Panc1 (cell line): ENCODE measurements around the gene SLC9A1. TPM values are rescaled to one million over a fixed set of nuclear protein-coding genes. Genes with fewer than 3 reads are reported as not detected.

Experiments used
- ATAC-seq: fragments of 200-7000 bp; cut with Tn5 transposase; 2 replicates; pipeline ENCODE4 v1.9.1; 2020; ENCODE audit warnings: mild to moderate bottlenecking, moderate library complexity
- BruUV-seq: library from RNA; stranded (reverse); fragments of 400-500 nt; replicated peaks from 2 replicates; lab custom pipeline; 2021; lab: Mats Ljungman, UMichigan
- CTCF ChIA-PET: fragments of 300-600 bp; sonication (Branson Sonifier 250); formaldehyde crosslinking; loops from one replicate; lab custom pipeline; 2022; ENCODE audit warnings: antibody characterized with exemption; lab: Charles Lee
- POLR2A ChIA-PET: fragments of 300-600 bp; sonication (Branson Sonifier 250); formaldehyde crosslinking; loops from one replicate; lab custom pipeline; 2022; ENCODE audit warnings: antibody characterized with exemption; lab: Charles Lee
- DNase-seq: peaks from one replicate; pipeline ENCODE4 v3.0.0-alpha.2; 2010; ENCODE audit warnings: low read depth, low spot score
- H3K27ac ChIP-seq: 2 replicates; pipeline ENCODE4 v1.5.1; 2011; ENCODE audit warnings: mild to moderate bottlenecking, low read length, inconsistent platforms
- H3K27me3 ChIP-seq: fragments of 200-500 bp; sonication (Bioruptor generic); 2 replicates; pipeline ENCODE4 v1.6.0; 2014; ENCODE audit warnings: low read length, inconsistent platforms; ENCODE audit not compliant: control insufficient read depth, insufficient read depth
- H3K36me3 ChIP-seq: fragments of 200-500 bp; sonication (Bioruptor generic); 2 replicates; pipeline ENCODE4 v1.5.1; 2014; ENCODE audit warnings: inconsistent platforms, mild to moderate bottlenecking, low read length, moderate library complexity; ENCODE audit not compliant: control insufficient read depth, insufficient read depth
- H3K4me1 ChIP-seq: 2 replicates; pipeline ENCODE4 v1.5.1; 2011; ENCODE audit warnings: inconsistent platforms, mild to moderate bottlenecking, low read length, moderate library complexity; ENCODE audit not compliant: control insufficient read depth, insufficient read depth
- H3K4me3 ChIP-seq, 2 experiments: 2 replicates each; pipeline ENCODE4 v1.5.1; 2011 to 2012; ENCODE audit warnings: low read depth in 2 of 2, low read length in 2 of 2, mild to moderate bottlenecking in 2 of 2, inconsistent platforms in 1 of 2, moderate library complexity in 1 of 2
- H3K9me3 ChIP-seq: fragments of 200-500 bp; sonication (Bioruptor generic); 2 replicates; pipeline ENCODE4 v1.5.1; 2014; ENCODE audit warnings: low read depth, mild to moderate bottlenecking, inconsistent platforms, low read length, moderate library complexity; ENCODE audit not compliant: control insufficient read depth, insufficient read depth
- CTCF ChIP-seq: fragments of 450-650 bp; IDR thresholded peaks from 2 replicates; pipeline ENCODE4 v1.5.1; 2017; ENCODE audit warnings: mild to moderate bottlenecking
- POLR2AphosphoS5 ChIP-seq: IDR thresholded peaks from 2 replicates; pipeline ENCODE4 v1.6.1; 2012; ENCODE audit warnings: mild to moderate bottlenecking, low read depth, low read length, moderate library complexity
- REST ChIP-seq, 2 experiments: IDR thresholded peaks; 2 replicates each; pipeline ENCODE4 v1.6.1; 2011 to 2012; ENCODE audit warnings: low read depth in 2 of 2, control low read depth in 1 of 2, low read length in 1 of 2, mild to moderate bottlenecking in 1 of 2, moderate library complexity in 1 of 2; ENCODE audit not compliant: insufficient read depth in 1 of 2
- SIN3A ChIP-seq: IDR thresholded peaks from 2 replicates; pipeline ENCODE4 v1.6.1; 2012; ENCODE audit warnings: low read depth, mild to moderate bottlenecking, low read length, moderate library complexity, borderline replicate concordance; ENCODE audit not compliant: insufficient read depth
- TCF7L2 ChIP-seq: IDR thresholded peaks from 2 replicates; pipeline ENCODE4 v1.6.1; 2011; ENCODE audit warnings: mild to moderate bottlenecking, low read depth, low read length, inconsistent platforms
- in situ Hi-C: cut with HindIII; loops from 2 replicates; pipeline ENCODE4 v1.10.0; 2016; ENCODE audit warnings: low sequenced_read_pairs, low pct_unique_long_range_greater_than_20kb
- intact Hi-C: fragments of 100-400 bp; cut with micrococcal nuclease; formaldehyde crosslinking; loops from one replicate; pipeline ENCODE4 v1.10.0; 2022; ENCODE audit not compliant: unreplicated experiment
- total RNA-seq: library from RNA; stranded (reverse); gene quantifications from one replicate; pipeline ENCODE4 v1.2.1, GENCODE V29; 2021; ENCODE audit not compliant: unreplicated experiment

SLC9A1 gene
- total RNA-seq, 1 experiment from 2014 or later = 31.3 TPM

- TF ChIP-seq REST (IDR thresholded peaks at IDR 0.05; ENCODE audit: insufficient read depth in 1 of 2, low read depth in 2 of 2, low read length in 1 of 2) (no peak), POLR2AphosphoS5 (no peak), SIN3A (no peak), CTCF (no peak), TCF7L2 (no peak)
- Histone ChIP-seq H3K4me3 (no peak overlapping the region), H3K27ac (no peak overlapping the region), H3K27me3 (no peaks in the 10 kb centered on the region), H3K36me3 (no peaks in the 10 kb centered on the region), H3K4me1 (peaks cover 10% of the 10 kb centered on the region; the same call in 1 of the 2 replicates), H3K9me3 (no peaks in the 10 kb centered on the region)
- ChIA-PET CTCF (no interaction called here), POLR2A (no interaction called here)
- intact Hi-C loops = no loop called here
- no TSS peak for BruUV-seq
- in situ Hi-C loops = no loop called here
- no peak for ATAC-seq
- no peak for DNase-seq
Observed at GRCh38 chr1:27137544-27138075, 17.3 kb downstream of the SLC9A1 start.

DNA sequence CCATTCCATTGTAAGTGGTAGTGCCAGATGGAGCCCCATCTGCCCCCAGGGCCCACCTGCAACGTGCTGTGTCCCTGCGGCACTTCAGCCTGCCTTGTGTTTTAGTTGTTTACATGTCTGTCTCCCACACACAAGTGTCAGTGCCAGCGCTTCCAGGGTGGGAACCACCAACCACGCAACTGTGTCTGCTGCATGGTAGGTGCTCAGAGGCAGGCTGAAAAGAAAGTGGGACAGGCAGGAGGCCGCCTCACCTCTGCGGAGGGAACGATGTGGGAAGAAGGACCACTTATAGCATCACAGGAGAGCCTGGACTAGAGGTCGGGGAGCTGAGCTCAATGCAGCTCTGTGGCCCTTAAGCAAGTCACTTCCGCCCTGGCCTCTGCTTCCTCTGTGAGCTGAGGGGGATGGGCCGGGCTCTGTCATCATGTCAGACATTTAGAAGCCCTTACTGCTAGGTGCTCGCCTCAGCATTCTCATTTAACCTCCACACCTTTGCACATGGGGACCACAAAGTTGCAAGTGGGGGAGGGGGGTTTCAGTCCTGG lies 17.9 kb downstream of the SLC9A1 start:
- Histone ChIP-seq H3K36me3 (no peaks in the 10 kb centered on the region), H3K27ac (no peak overlapping the region), H3K9me3 (no peaks in the 10 kb centered on the region), H3K4me3 (no peak overlapping the region), H3K4me1 (peaks cover 9% of the 10 kb centered on the region; the same call in 1 of the 2 replicates), H3K27me3 (no peaks in the 10 kb centered on the region)
- no peak for TF ChIP-seq CTCF
- TF ChIP-seq POLR2AphosphoS5 = no peak
- no peak for TF ChIP-seq REST (IDR thresholded peaks at IDR 0.05; ENCODE audit: insufficient read depth in 1 of 2, low read depth in 2 of 2, low read length in 1 of 2)
- no peak for TF ChIP-seq SIN3A
- no peak for TF ChIP-seq TCF7L2
- ATAC-seq = no peak
- in situ Hi-C loops (no loop called here), intact Hi-C loops (no loop called here)
- no TSS peak for BruUV-seq
- POLR2A ChIA-PET = no interaction called here
- no peak for DNase-seq
- CTCF ChIA-PET = no interaction called here
